Esophagus muscularis mucosa (tissue), 4 donors: ENCODE measurements around the gene JDP2. TPM values are rescaled to one million over a fixed set of nuclear protein-coding genes. Genes with fewer than 3 reads are reported as not detected.

Experiments
- DNase-seq: peaks from one replicate; pipeline ENCODE4 v3.0.0-alpha.2; 2017; ENCODE audit errors: extremely low spot score
- H3K27ac ChIP-seq, 4 donors: fragments of 200-600 bp; sonication (generic); replicated peaks in 1 of 4; 1 replicate in 3 of 4; 2 replicates in 1 of 4; pipeline ENCODE4 v1.5.1; 2016 to 2019; ENCODE audit warnings: mild to moderate bottlenecking in 1 of 4
- H3K27me3 ChIP-seq, 4 donors: fragments of 200-600 bp; sonication (generic); one replicate each; pipeline versions ENCODE4 v1.5.1 to v1.6.0; 2016 to 2019
- H3K36me3 ChIP-seq, 4 donors: fragments of 200-600 bp; sonication (generic); one replicate each; pipeline ENCODE4 v1.5.1; 2016 to 2019
- H3K4me1 ChIP-seq, 4 donors: fragments of 200-600 bp; sonication (generic); one replicate each; pipeline ENCODE4 v1.5.1; 2016 to 2019
- H3K4me3 ChIP-seq, 4 donors: fragments of 200-600 bp; sonication (generic); 1 replicate in 2 of 4; 2 replicates in 2 of 4; pipeline ENCODE4 v1.5.1; 2016 to 2019; ENCODE audit warnings: mild to moderate bottlenecking in 4 of 4, moderate library complexity in 1 of 4
- H3K9me3 ChIP-seq, 4 donors: fragments of 200-600 bp; sonication (generic); 1 replicate in 3 of 4; 2 replicates in 1 of 4; pipeline ENCODE4 v1.5.1; 2016 to 2019
- EP300 ChIP-seq: sonication (generic); formaldehyde crosslinking; IDR thresholded peaks from one replicate; pipeline ENCODE4 v1.6.1; 2017; ENCODE audit warnings: antibody characterized with exemption
- POLR2A ChIP-seq: fragments of 450-650 bp; IDR thresholded peaks from one replicate; pipeline ENCODE4 v1.6.1; 2017; ENCODE audit warnings: antibody characterized with exemption, moderate library complexity, mild to moderate bottlenecking, low read depth
- POLR2AphosphoS5 ChIP-seq, 2 donors: sonication (generic); formaldehyde crosslinking; IDR thresholded peaks; one replicate each; pipeline ENCODE4 v1.6.1; 2017; ENCODE audit warnings: antibody characterized with exemption in 2 of 2
- WGBS: methylation state at CpG from one replicate; pipeline ENCODE4 v1.1.5; 2018; 5-methylcytosine and 5-hydroxymethylcytosine counted together
- intact Hi-C: fragments of 100-400 bp; cut with DNase I; formaldehyde crosslinking; loops from one replicate; pipeline ENCODE4 v1.15.1; 2023
- total RNA-seq, 4 donors: library from RNA; depleted of rRNA; stranded (reverse); fragments of >200 nt; gene quantifications; one replicate each; pipeline versions ENCODE4 v1.1.0 to v1.2.1, GENCODE V29; 2016
- TF ChIP-seq, protein P1 (sequence below), 3 experiments: fragments of 200-600 bp in 2 of 3; fragments of 450-650 bp in 1 of 3; sonication (generic) in 2 of 3; IDR thresholded peaks; one replicate each; pipeline ENCODE4 v1.5.1; 2017 to 2019; ENCODE audit warnings: antibody characterized with exemption in 3 of 3, mild to moderate bottlenecking in 2 of 3, moderate library complexity in 1 of 3

The JDP2 gene
- total RNA-seq, 4 donors from 2014 or later, result 50.5 to 94.5 (median 78.3) TPM

DNA sequence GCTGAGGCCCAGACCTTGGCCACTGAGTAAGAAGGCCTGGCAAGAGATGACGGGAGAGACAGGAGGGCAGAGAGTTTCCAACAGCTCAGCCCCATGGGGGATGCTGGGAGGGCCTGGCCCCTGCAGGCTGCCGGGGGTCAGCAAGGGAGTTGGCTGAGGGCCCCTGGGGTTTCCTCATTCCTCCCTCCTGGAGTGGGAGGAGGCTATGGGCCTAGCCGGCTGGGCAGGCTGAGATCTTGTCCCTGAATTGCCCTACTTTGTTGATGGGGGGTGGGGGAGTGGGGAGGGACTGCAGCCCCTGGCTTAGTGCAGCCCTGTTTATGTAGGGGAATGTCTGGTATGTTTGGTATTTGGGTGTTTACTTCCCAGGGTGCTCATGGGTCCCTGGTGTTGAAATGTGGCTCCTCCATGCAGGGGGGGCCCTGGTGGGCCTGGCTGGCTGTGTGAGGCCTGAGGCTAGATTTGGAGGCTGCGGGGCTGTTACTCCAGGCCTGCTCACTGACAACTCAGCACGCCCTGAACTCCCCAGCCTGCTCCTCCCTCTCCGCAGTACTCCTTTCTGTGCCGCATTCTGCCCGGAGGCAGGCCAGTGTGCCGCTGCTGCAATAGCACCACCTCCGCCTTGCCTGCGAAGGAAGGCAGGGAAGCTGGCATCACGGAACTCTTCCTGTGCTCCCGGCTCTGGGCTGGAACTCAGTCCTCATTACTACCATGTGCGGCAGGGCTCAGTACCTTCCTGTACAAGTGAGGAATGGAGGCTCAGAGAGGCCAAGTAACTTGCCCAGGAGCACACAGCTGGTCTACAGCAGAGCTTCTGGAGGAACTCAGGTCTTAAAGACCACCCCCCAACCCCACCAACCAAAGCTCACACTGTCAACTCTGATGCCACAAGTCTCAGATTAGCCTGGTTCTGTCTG, 25.3 kb downstream of the JDP2 start:
- intact Hi-C loops, result no loop called here
- peaks cover 91 to 100% (median 98%) of the 10 kb centered on the region in 4 donors for H3K4me1 ChIP-seq
- 17% methylated on average over 13 of the region's 14 CpGs for WGBS

DNA sequence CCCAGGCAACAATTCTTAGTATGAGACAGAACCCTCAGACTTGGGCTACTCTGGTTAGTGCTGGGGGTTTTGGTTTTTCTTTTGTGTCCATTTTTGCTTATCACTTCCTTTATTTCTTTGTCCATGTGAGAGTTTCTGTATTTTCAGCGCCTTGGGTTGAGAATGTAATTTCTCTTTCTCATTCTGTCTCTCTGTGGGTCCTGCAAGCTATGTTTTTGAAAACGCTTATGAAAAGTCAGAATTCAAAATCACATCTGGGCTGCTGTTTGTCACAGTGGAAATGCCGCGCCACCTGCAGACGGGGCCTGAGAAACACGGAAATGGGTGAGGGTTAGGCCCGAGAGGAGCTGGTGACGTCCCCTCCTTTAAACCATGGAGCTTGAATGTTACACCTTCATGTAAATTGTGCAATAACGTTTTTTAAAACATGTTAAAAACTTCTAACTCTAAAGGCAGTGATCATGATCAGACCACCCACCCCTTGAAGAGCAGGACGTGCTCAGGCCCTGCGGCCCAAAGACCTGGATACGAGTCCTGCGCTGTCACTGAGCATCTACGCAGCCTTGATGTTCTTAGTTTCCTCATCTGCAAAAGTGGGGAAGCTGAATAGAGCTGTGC, 26.1 kb downstream of the JDP2 start:
- H3K4me1 ChIP-seq, result peaks cover 90 to 100% (median 97%) of the 10 kb centered on the region in 4 donors
- peak overlapping the region; percentile 76 to 87 (median 79) for H3K27ac ChIP-seq
- DNase-seq, result no peak
- 73% methylated on average over 14 of the region's 14 CpGs for WGBS
- TF ChIP-seq POLR2A, result no peak
- TF ChIP-seq EP300, result no peak
- no peak for TF ChIP-seq POLR2AphosphoS5 (IDR thresholded peaks at IDR 0.05)
- TF ChIP-seq, protein P1, sequence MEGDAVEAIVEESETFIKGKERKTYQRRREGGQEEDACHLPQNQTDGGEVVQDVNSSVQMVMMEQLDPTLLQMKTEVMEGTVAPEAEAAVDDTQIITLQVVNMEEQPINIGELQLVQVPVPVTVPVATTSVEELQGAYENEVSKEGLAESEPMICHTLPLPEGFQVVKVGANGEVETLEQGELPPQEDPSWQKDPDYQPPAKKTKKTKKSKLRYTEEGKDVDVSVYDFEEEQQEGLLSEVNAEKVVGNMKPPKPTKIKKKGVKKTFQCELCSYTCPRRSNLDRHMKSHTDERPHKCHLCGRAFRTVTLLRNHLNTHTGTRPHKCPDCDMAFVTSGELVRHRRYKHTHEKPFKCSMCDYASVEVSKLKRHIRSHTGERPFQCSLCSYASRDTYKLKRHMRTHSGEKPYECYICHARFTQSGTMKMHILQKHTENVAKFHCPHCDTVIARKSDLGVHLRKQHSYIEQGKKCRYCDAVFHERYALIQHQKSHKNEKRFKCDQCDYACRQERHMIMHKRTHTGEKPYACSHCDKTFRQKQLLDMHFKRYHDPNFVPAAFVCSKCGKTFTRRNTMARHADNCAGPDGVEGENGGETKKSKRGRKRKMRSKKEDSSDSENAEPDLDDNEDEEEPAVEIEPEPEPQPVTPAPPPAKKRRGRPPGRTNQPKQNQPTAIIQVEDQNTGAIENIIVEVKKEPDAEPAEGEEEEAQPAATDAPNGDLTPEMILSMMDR (IDR thresholded peaks at IDR 0.05), result no peak
- peaks cover 0 to 19% (median 0%) of the 10 kb centered on the region in 4 donors for H3K36me3 ChIP-seq
- H3K9me3 ChIP-seq, result no peaks in the 10 kb centered on the region
- intact Hi-C loops, result no loop called here
- peak overlapping the region in 2 of 4 donors; percentile 0 to 23 for H3K4me3 ChIP-seq
- H3K27me3 ChIP-seq, result no peaks in the 10 kb centered on the region

More for the DNA sequence above, 25.3 kb downstream of the JDP2 start:
- Histone ChIP-seq H3K4me3 (peak overlapping the region; percentile 10 to 23 (median 20)), H3K27ac (peak overlapping the region; percentile 76 to 87 (median 79)), H3K36me3 (peaks cover 0 to 19% (median 0%) of the 10 kb centered on the region in 4 donors), H3K27me3 (no peaks in the 10 kb centered on the region), H3K9me3 (no peaks in the 10 kb centered on the region)
- DNase-seq, result no peak
- TF ChIP-seq POLR2AphosphoS5 (IDR thresholded peaks at IDR 0.05), result peak in 1 of 2 donors; percentile 77
- no peak for TF ChIP-seq EP300

DNA sequence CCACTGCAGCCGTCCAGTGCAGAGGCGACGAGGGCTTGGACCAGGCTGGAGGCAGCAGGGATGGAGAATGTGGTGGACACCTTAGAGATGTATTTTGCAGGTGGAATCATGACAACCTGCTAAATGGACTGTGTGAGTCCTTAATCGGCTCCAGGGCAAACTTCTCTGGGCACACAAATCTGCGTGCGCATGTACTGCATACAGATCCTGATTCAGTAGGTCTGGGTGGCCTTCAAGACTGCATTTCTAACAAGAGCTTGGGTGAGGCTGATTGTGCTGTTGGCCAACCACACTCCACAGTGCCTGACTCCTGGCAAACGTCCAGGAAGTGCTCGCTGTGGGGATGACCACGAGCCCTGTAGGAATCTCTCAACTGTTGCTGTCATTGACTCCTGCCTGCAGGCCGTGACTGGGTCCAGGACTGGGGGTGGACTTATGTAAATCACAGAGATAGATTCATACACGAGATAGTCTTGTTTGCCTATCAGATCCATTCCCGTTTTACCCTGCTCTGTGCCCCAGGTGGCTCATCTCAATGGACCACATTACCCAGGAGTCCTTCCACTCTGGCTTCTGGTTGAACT, 27.2 kb downstream of the JDP2 start:
- no peaks in the 10 kb centered on the region for H3K27me3 ChIP-seq
- H3K9me3 ChIP-seq, result no peaks in the 10 kb centered on the region
- no peak for DNase-seq
- intact Hi-C loops, result no loop called here
- 58% methylated on average over 12 of the region's 12 CpGs for WGBS
- TF ChIP-seq POLR2A (no peak), POLR2AphosphoS5 (IDR thresholded peaks at IDR 0.05) (peak in 1 of 2 donors; percentile 20), EP300 (no peak)
- TF ChIP-seq, protein P1 (IDR thresholded peaks at IDR 0.05), result no peak
- H3K36me3 ChIP-seq, result peaks cover 0 to 19% (median 0%) of the 10 kb centered on the region in 4 donors
- H3K4me3 ChIP-seq, result no peak overlapping the region
- H3K4me1 ChIP-seq, result peaks cover 84 to 100% (median 97%) of the 10 kb centered on the region in 4 donors
- peak overlapping the region; percentile 76 to 87 (median 79) for H3K27ac ChIP-seq

DNA sequence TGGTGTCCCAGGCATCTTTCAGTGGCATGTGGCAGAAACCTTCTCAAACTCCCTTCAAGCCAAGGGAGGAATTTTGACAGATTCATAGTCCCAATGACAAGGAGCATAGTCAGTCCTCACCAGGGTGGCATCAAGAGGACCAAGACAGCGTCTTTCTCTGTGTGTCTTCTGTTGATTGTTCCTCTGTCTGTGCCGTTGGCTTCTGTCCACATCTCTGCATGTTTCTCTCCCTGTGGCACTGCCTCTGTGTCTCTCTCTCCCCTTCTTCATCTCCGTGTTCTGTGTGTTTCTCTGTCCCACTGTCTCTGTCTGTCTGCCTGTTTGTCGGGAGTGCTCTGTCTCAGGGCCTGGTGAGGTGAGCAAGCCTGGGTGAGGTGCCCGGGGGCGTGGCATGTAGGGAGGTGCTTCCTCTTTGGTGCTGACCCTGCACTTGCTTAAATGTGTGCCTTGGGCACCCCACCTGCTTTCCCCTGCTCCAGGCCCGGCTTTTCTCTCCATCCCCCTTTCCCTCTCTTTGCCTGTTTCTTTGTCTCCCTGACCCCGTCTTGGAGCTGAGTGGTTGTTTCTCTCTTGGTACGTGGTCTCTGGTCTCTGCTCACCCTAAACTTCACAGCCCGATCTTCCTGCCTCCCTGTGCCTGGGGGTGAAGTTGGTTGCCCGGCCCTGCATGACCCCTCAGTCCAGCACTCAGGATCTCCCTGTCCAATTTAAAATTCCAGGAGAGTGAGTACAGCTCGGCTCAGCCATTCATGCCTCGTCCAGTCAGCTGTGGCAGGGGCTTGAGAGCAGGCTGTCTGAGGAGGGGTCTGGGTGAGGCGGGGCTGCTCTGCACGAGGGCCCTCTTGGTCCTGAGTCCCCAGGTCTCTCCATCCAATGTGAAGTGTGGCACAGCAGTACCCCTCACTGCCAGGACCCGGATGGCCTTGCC, 28.5 kb downstream of the JDP2 start:
- DNase-seq, result no peak
- no peaks in the 10 kb centered on the region for H3K27me3 ChIP-seq
- no peak overlapping the region for H3K4me3 ChIP-seq
- TF ChIP-seq EP300, result no peak
- TF ChIP-seq, protein P1 (IDR thresholded peaks at IDR 0.05), result no peak
- H3K9me3 ChIP-seq, result no peaks in the 10 kb centered on the region
- peaks cover 71 to 95% (median 91%) of the 10 kb centered on the region in 4 donors for H3K4me1 ChIP-seq
- 70% methylated on average over 14 of the region's 16 CpGs for WGBS
- intact Hi-C loops, result no loop called here
- H3K36me3 ChIP-seq, result peaks cover 0 to 22% (median 10%) of the 10 kb centered on the region in 4 donors
- peak overlapping the region; percentile 41 to 87 (median 70) for H3K27ac ChIP-seq
